Neural progenitor cell (in vitro differentiated cells): ENCODE data around the gene DDX17. TPM values are rescaled to one million over a fixed set of nuclear protein-coding genes. Genes with fewer than 3 reads are reported as not detected.

ENCODE experiments used
- DNase-seq: peaks from one replicate; pipeline ENCODE4 v3.0.0-alpha.2; 2016; ENCODE audit warnings: low spot score
- H2AFZ ChIP-seq: fragments of 200-600 bp; sonication (generic); replicated peaks from 2 replicates; pipeline ENCODE4 v1.6.1; 2016; ENCODE audit warnings: antibody characterized with exemption
- H3F3A ChIP-seq: fragments of 200-600 bp; sonication (generic); 2 replicates; pipeline ENCODE4 v1.6.1; 2016; ENCODE audit warnings: antibody characterized with exemption, low read depth
- H3K27ac ChIP-seq: fragments of 200-600 bp; sonication (generic); 2 replicates; pipeline ENCODE4 v1.5.1; 2016; ENCODE audit warnings: mild to moderate bottlenecking
- H3K27me3 ChIP-seq: fragments of 200-600 bp; sonication (generic); 2 replicates; pipeline ENCODE4 v1.6.1; 2016; ENCODE audit warnings: mild to moderate bottlenecking, moderate library complexity
- H3K36me3 ChIP-seq: fragments of 200-600 bp; sonication (generic); 2 replicates; pipeline ENCODE4 v1.5.1; 2016
- H3K4me1 ChIP-seq: fragments of 200-600 bp; sonication (generic); 2 replicates; pipeline ENCODE4 v1.6.1; 2016; ENCODE audit warnings: mixed run types
- H3K4me2 ChIP-seq: fragments of 200-600 bp; sonication (generic); 2 replicates; pipeline ENCODE4 v1.6.1; 2016
- H3K4me3 ChIP-seq: fragments of 200-600 bp; sonication (generic); 2 replicates; pipeline ENCODE4 v1.5.1; 2016
- H3K79me2 ChIP-seq: fragments of 200-600 bp; sonication (generic); 2 replicates; pipeline ENCODE4 v1.6.1; 2016; ENCODE audit warnings: low read depth
- H3K9ac ChIP-seq: fragments of 200-600 bp; sonication (generic); 2 replicates; pipeline ENCODE4 v1.6.1; 2016
- H3K9me3 ChIP-seq: fragments of 200-600 bp; sonication (generic); 2 replicates; pipeline ENCODE4 v1.5.1; 2016; ENCODE audit warnings: low read depth
- H4K20me1 ChIP-seq: fragments of 200-600 bp; sonication (generic); 2 replicates; pipeline ENCODE4 v1.6.1; 2016; ENCODE audit warnings: low read depth
- H3K27ac Mint-ChIP-seq: 3 replicates; pipeline ENCODE4 v1.8.0; 2021; ENCODE audit warnings: mixed read lengths
- H3K27me3 Mint-ChIP-seq: 2 replicates; pipeline ENCODE4 v1.8.0; 2022; ENCODE audit warnings: low read depth, mild to moderate bottlenecking, inconsistent platforms, moderate library complexity, mixed read lengths; ENCODE audit not compliant: insufficient read depth
- H3K36me3 Mint-ChIP-seq: 3 replicates; pipeline ENCODE4 v1.8.0; 2021; ENCODE audit warnings: mixed read lengths
- H3K4me1 Mint-ChIP-seq: 3 replicates; pipeline ENCODE4 v1.8.0; 2021; ENCODE audit warnings: mixed read lengths
- H3K4me3 Mint-ChIP-seq: 3 replicates; pipeline ENCODE4 v1.8.0; 2021; ENCODE audit warnings: mild to moderate bottlenecking, moderate library complexity, mixed read lengths
- H3K9me3 Mint-ChIP-seq: 3 replicates; pipeline ENCODE4 v1.8.0; 2020; ENCODE audit warnings: mixed read lengths
- CTCF ChIP-seq: fragments of 200-600 bp; sonication (generic); IDR thresholded peaks from 2 replicates; pipeline ENCODE4 v1.5.1; 2017; ENCODE audit warnings: antibody characterized with exemption, mild to moderate bottlenecking
- EZH2 ChIP-seq: fragments of 200-600 bp; sonication (generic); IDR thresholded peaks from 2 replicates; pipeline ENCODE4 v1.6.1; 2017; ENCODE audit warnings: antibody characterized with exemption, mild to moderate bottlenecking, moderate library complexity
- EZH2phosphoT487 ChIP-seq: fragments of 200-600 bp; sonication (generic); IDR thresholded peaks from 2 replicates; pipeline ENCODE4 v1.6.1; 2017; ENCODE audit warnings: antibody characterized with exemption
- total RNA-seq: library from RNA; depleted of rRNA; stranded (reverse); fragments of >200 nt; gene quantifications from 2 replicates; pipeline ENCODE4 v1.2.3, GENCODE V29; 2015; ENCODE audit warnings: low replicate concordance

Gene DDX17
- total RNA-seq, 1 donor from 2014 or later, result 621 TPM

- peaks cover 33% of the 10 kb centered on the region for H3K27me3 Mint-ChIP-seq
Observed at GRCh38 chr22:38468443-38469305, 37.4 kb downstream of the DDX17 start.

GRCh38 chr22:38467904-38468442 lies 38.1 kb downstream of the DDX17 start, which contains the start of gene KDELR3:
Gene KDELR3, plus strand, starts transcription at chr22:38468096. Its CDS starts 138 bp downstream, at chr22:38468234.
- H3K9me3 ChIP-seq, result no peaks in the 10 kb centered on the region
- H3K4me1 ChIP-seq, result peaks cover 21% of the 10 kb centered on the region
- Mint-ChIP-seq H3K9me3 (no peaks in the 10 kb centered on the region), H3K4me1 (peaks cover 28% of the 10 kb centered on the region), H3K27me3 (peaks cover 36% of the 10 kb centered on the region), H3K27ac (no peak within 1 kb of the TSS), H3K36me3 (no peaks in the 10 kb centered on the region), H3K4me3 (peak within 1 kb of the TSS; percentile 81)
- no peak within 1 kb of the TSS for H3K27ac ChIP-seq
- H4K20me1 ChIP-seq, result no peaks in the 10 kb centered on the region
- H3K4me2 ChIP-seq, result peak within 1 kb of the TSS; percentile 97
- H3F3A ChIP-seq, result peaks cover 12% of the 10 kb centered on the region
- no peaks in the 10 kb centered on the region for H3K36me3 ChIP-seq
- H3K27me3 ChIP-seq, result peaks cover 60% of the 10 kb centered on the region
- no peak for TF ChIP-seq CTCF
- TF ChIP-seq EZH2, result peak; percentile 61
- TF ChIP-seq EZH2phosphoT487, result peak; percentile 39
- H3K4me3 ChIP-seq, result peak within 1 kb of the TSS; percentile 66
- peak; percentile 54 for DNase-seq
- no peaks in the 10 kb centered on the region for H3K79me2 ChIP-seq
- peak within 1 kb of the TSS; percentile 96 for H2AFZ ChIP-seq
- H3K9ac ChIP-seq, result peak within 1 kb of the TSS; percentile 22

More at GRCh38 chr22:38468443-38469305, 37.4 kb downstream of the DDX17 start:
- Histone ChIP-seq H3K9ac (no peak overlapping the region), H3K36me3 (no peaks in the 10 kb centered on the region), H2AFZ (peak overlapping the region; percentile 96), H3K27ac (no peak overlapping the region), H3K79me2 (no peaks in the 10 kb centered on the region), H3K4me2 (peak overlapping the region; percentile 97), H4K20me1 (no peaks in the 10 kb centered on the region), H3K27me3 (peaks cover 53% of the 10 kb centered on the region), H3K4me3 (peak overlapping the region; percentile 66), H3K4me1 (peaks cover 14% of the 10 kb centered on the region), H3K9me3 (no peaks in the 10 kb centered on the region), H3F3A (peaks cover 10% of the 10 kb centered on the region)
- H3K36me3 Mint-ChIP-seq, result no peaks in the 10 kb centered on the region
- no peak overlapping the region for H3K27ac Mint-ChIP-seq
- no peaks in the 10 kb centered on the region for H3K9me3 Mint-ChIP-seq
- H3K4me1 Mint-ChIP-seq, result peaks cover 21% of the 10 kb centered on the region
- H3K4me3 Mint-ChIP-seq, result peak overlapping the region; percentile 78
- TF ChIP-seq EZH2phosphoT487 (no peak), CTCF (peak; percentile 49), EZH2 (no peak)
- peak; percentile 57 for DNase-seq

DNA sequence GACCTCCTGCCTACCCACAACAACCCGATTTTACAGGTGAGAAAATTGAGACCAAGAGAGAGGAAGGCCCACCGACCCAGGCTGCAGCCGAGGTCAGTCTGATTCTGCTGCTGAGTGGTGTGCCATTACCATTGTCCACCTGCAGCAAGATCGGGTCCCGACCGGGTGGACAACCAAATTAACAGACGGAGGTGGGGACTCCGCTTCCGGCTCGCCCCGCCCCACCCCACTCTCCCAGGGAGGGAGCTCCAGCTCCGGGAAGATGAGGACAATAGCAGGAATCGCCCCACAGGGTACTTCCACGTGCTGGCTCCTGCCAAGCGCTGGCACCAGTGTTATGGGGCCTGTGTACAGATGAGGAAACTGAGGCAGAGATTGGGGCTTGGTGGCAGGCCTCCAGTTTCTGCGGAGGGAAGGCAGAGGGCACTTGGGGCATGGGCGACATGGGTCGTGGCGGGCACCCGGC lies 38.6 kb downstream of the DDX17 start:
- H3K4me2 ChIP-seq, result peak overlapping the region; percentile 97
- peak overlapping the region; percentile 96 for H2AFZ ChIP-seq
- peaks cover 23% of the 10 kb centered on the region for H3K4me1 ChIP-seq
- peaks cover 65% of the 10 kb centered on the region for H3K27me3 ChIP-seq
- no peak overlapping the region for H3K27ac ChIP-seq
- peaks cover 15% of the 10 kb centered on the region for H3F3A ChIP-seq
- no peaks in the 10 kb centered on the region for H3K9me3 Mint-ChIP-seq
- no peaks in the 10 kb centered on the region for H3K9me3 ChIP-seq
- H3K27me3 Mint-ChIP-seq, result peaks cover 36% of the 10 kb centered on the region
- H3K36me3 Mint-ChIP-seq, result no peaks in the 10 kb centered on the region
- no peaks in the 10 kb centered on the region for H3K36me3 ChIP-seq
- H3K4me3 ChIP-seq, result peak overlapping the region; percentile 66
- H3K79me2 ChIP-seq, result no peaks in the 10 kb centered on the region
- H4K20me1 ChIP-seq, result no peaks in the 10 kb centered on the region
- H3K9ac ChIP-seq, result no peak overlapping the region
- no peak for TF ChIP-seq EZH2phosphoT487
- TF ChIP-seq EZH2, result no peak
- no peak for TF ChIP-seq CTCF
- no peak for DNase-seq
- peak overlapping the region; percentile 81 for H3K4me3 Mint-ChIP-seq
- H3K4me1 Mint-ChIP-seq, result peaks cover 31% of the 10 kb centered on the region
- H3K27ac Mint-ChIP-seq, result no peak overlapping the region
